Measurements from ENCODE around the gene DCAF11. TPM values are rescaled to one million over a fixed set of nuclear protein-coding genes. Genes with fewer than 3 reads are reported as not detected.

Gene DCAF11
- total RNA-seq, 2 donors from 2014 or later: 54.1 to 69.8 TPM

DNA sequence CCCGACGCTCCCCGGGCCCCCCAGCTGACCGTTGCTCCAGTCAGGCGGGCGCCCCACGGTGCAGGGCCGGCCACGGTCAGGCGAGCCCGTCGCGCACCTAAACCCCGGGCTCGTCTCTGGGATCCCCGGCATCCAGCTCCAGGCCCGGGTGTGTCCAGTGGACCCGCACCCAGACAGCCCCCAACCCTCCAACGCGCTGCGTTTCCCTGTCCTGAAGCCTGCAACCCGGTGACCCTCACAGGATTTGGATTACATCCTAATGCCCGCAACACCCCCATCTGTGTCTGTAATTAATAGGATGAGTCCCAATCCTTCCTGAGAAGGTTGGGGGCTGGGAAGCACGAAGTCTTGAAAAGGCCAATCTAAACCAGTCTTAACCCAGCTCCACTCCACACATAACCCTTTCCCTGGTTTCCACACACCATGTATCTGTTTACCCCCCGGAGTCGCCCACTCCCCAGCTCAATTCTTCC is 32.8 kb upstream of the DCAF11 start:
- no peaks in the 10 kb centered on the region for H3K27me3 ChIP-seq
- DNase-seq (ENCODE audit: low spot score): no peak
- TF ChIP-seq, protein P1, sequence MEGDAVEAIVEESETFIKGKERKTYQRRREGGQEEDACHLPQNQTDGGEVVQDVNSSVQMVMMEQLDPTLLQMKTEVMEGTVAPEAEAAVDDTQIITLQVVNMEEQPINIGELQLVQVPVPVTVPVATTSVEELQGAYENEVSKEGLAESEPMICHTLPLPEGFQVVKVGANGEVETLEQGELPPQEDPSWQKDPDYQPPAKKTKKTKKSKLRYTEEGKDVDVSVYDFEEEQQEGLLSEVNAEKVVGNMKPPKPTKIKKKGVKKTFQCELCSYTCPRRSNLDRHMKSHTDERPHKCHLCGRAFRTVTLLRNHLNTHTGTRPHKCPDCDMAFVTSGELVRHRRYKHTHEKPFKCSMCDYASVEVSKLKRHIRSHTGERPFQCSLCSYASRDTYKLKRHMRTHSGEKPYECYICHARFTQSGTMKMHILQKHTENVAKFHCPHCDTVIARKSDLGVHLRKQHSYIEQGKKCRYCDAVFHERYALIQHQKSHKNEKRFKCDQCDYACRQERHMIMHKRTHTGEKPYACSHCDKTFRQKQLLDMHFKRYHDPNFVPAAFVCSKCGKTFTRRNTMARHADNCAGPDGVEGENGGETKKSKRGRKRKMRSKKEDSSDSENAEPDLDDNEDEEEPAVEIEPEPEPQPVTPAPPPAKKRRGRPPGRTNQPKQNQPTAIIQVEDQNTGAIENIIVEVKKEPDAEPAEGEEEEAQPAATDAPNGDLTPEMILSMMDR (IDR thresholded peaks at IDR 0.05): no peak
- no peaks in the 10 kb centered on the region for H3K9me3 ChIP-seq
- peak overlapping the region; percentile 46 to 56 for H3K4me3 ChIP-seq
- H3K36me3 ChIP-seq: no peaks in the 10 kb centered on the region
- H3K27ac ChIP-seq: no peak overlapping the region
- peaks cover 0 to 14% of the 10 kb centered on the region in 2 donors for H3K4me1 ChIP-seq

DNA sequence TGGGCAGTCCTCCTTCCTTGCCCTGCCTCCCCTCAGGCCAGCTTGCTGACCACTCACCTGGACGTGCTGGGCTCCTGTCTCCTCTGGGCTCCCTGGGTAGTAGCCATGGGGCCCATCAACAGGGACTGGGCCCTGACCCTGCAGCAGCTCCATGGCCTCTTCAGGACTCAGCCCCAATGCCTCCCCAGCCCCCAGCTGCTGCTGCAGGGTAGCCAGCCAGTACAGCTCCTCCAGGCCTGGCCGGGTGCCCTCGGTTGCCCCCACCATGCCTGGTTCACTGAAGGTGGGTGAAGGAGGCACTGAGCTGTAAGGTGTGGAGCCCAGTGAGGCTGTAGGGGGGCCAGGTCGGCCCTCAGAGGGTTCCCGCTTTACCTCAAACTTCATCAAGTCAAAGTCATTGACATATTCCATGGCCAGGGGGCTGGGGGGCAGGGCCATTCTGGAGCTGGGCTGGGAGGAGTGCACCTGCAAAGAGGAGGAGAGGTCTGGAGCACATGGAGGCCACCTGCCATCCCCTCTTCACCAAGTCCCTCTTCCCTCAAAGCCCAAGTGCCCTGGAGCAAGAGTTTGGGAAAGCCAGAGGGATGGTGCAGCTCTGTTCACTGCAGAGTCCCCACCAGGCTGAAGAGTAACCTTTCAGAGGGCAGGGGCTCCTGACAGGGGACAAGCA is 32.0 kb upstream of the DCAF11 start:
- Histone ChIP-seq H3K4me1 (peaks cover 0 to 14% of the 10 kb centered on the region in 2 donors), H3K4me3 (no peak overlapping the region), H3K27ac (no peak overlapping the region), H3K9me3 (no peaks in the 10 kb centered on the region), H3K27me3 (no peaks in the 10 kb centered on the region), H3K36me3 (no peaks in the 10 kb centered on the region)
- TF ChIP-seq, protein P1 (IDR thresholded peaks at IDR 0.05): no peak
- no peak for DNase-seq (ENCODE audit: low spot score)

DNA sequence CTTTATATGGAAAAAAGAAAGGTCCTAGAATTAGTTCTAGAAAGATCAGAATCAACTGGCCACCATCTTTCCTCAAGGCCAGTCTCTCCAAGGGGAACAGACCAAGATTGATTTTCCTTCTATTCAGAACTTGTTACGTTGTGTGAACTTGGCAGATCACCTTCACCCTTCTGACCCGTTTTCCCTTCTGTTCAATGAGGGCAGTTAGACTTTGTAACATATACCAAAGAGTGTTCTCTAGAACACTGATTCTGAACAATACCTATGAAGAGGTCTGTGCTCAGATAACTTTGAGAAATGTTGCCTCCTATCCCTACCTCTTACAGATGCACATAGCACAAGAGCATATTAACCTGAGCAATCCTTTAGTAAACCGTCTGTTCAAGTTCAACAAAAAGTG is 31.1 kb upstream of the DCAF11 start:
- Histone ChIP-seq H3K27ac (no peak overlapping the region), H3K4me1 (peaks cover 0 to 14% of the 10 kb centered on the region in 2 donors), H3K36me3 (no peaks in the 10 kb centered on the region), H3K4me3 (no peak overlapping the region), H3K9me3 (no peaks in the 10 kb centered on the region), H3K27me3 (no peaks in the 10 kb centered on the region)
- TF ChIP-seq, protein P1 (IDR thresholded peaks at IDR 0.05): no peak
- DNase-seq (ENCODE audit: low spot score): no peak

DNA sequence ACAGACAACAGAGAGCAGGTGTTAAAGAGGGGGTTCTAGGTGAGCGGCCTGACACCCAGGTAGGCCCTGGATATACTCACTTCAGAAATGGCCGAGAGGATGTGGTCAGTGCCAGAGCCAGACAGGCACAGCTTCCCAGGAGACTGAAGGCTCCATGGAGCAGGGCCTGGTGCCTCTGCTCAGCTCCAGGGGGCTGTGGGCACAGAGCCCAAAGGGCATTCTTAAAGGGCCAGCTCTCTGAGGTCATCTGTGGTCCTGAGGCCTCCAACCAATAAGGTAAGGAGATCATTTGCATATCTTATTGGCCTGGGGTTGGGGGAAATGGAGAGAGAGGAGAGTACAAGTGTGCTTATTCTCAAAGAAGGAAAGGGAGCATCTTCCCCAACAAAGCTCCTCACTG is 30.1 kb upstream of the DCAF11 start:
- TF ChIP-seq, protein P1 (IDR thresholded peaks at IDR 0.05): no peak
- Histone ChIP-seq H3K36me3 (no peaks in the 10 kb centered on the region), H3K4me1 (peaks cover 0 to 14% of the 10 kb centered on the region in 2 donors), H3K4me3 (no peak overlapping the region), H3K9me3 (no peaks in the 10 kb centered on the region), H3K27me3 (no peaks in the 10 kb centered on the region), H3K27ac (no peak overlapping the region)
- DNase-seq (ENCODE audit: low spot score): no peak

DNA sequence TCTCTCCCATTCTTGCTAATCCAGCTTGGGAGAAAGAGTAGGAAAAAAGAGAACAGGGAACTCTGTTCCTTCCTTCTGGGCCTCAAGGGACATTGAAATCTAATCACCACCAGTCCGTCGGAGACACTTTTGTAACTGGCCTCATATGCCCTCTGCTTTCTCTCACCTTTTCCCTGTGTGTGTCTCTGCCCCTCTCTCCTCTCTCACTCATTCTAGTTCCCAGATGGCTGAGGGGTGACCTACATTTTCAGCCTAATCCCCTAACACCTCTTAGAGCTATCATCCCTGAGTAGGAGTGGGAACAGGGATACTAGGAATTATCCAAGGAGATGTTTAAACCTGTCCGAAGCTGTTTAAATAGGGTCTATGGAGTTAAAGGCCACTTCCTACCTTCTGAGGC is 29.4 kb upstream of the DCAF11 start:
- DNase-seq (ENCODE audit: low spot score): no peak
- Histone ChIP-seq H3K36me3 (no peaks in the 10 kb centered on the region), H3K27me3 (no peaks in the 10 kb centered on the region), H3K4me3 (no peak overlapping the region), H3K9me3 (no peaks in the 10 kb centered on the region), H3K4me1 (peaks cover 0 to 14% of the 10 kb centered on the region in 2 donors), H3K27ac (no peak overlapping the region)
- TF ChIP-seq, protein P1 (IDR thresholded peaks at IDR 0.05): no peak
